Smooth muscle cell (in vitro differentiated cells): Measurements from ENCODE around the gene CHST8. TPM values are rescaled to one million over a fixed set of nuclear protein-coding genes. Genes with fewer than 3 reads are reported as not detected.

Experiments
- DNase-seq: peaks from one replicate; lab custom pipeline; 2025; ENCODE audit not compliant: unreplicated experiment; lab: John Stamatoyannopoulos, UW
- H2AFZ ChIP-seq: fragments of 200-600 bp; sonication (generic); 2 replicates; pipeline ENCODE4 v1.6.0; 2016; ENCODE audit warnings: antibody characterized with exemption, low read depth, mild to moderate bottlenecking
- H3F3A ChIP-seq: fragments of 200-600 bp; sonication (generic); 2 replicates; pipeline ENCODE4 v1.6.0; 2017; ENCODE audit warnings: antibody characterized with exemption, low read depth
- H3K27ac ChIP-seq: fragments of 200-600 bp; sonication (generic); 2 replicates; pipeline ENCODE4 v1.5.1; 2016; ENCODE audit warnings: low read depth, mild to moderate bottlenecking
- H3K27me3 ChIP-seq: fragments of 200-600 bp; sonication (generic); 2 replicates; pipeline ENCODE4 v1.6.1; 2016; ENCODE audit warnings: low read depth, mild to moderate bottlenecking
- H3K36me3 ChIP-seq: fragments of 200-600 bp; sonication (generic); 2 replicates; pipeline ENCODE4 v1.5.1; 2016; ENCODE audit warnings: low read depth
- H3K4me1 ChIP-seq: fragments of 200-600 bp; sonication (generic); 2 replicates; pipeline ENCODE4 v1.5.1; 2016; ENCODE audit warnings: low read depth
- H3K4me2 ChIP-seq: fragments of 200-600 bp; sonication (generic); 2 replicates; pipeline ENCODE4 v1.6.0; 2016; ENCODE audit warnings: mild to moderate bottlenecking
- H3K4me3 ChIP-seq: fragments of 200-600 bp; sonication (generic); 2 replicates; pipeline ENCODE4 v1.5.1; 2016; ENCODE audit warnings: mild to moderate bottlenecking
- H3K79me2 ChIP-seq: fragments of 200-600 bp; sonication (generic); 2 replicates; pipeline ENCODE4 v1.6.0; 2016; ENCODE audit warnings: low read depth, mild to moderate bottlenecking
- H3K9ac ChIP-seq: fragments of 200-600 bp; sonication (generic); 2 replicates; pipeline ENCODE4 v1.6.0; 2016; ENCODE audit warnings: low read depth
- H3K9me3 ChIP-seq: fragments of 200-600 bp; sonication (generic); replicated peaks from 2 replicates; pipeline ENCODE4 v1.5.1; 2016; ENCODE audit warnings: low read depth
- H4K20me1 ChIP-seq: fragments of 200-600 bp; sonication (generic); 2 replicates; pipeline ENCODE4 v1.6.0; 2016; ENCODE audit warnings: low read depth
- CTCF ChIP-seq: fragments of 200-600 bp; sonication (generic); IDR thresholded peaks from 2 replicates; pipeline ENCODE4 v1.5.1; 2017; ENCODE audit warnings: borderline replicate concordance, mild to moderate bottlenecking, antibody characterized with exemption; ENCODE audit not compliant: insufficient read depth, poor library complexity, severe bottlenecking
- WGBS: methylation state at CpG from one replicate; pipeline ENCODE4 v1.1.7; 2016; ENCODE audit warnings: low lambda C conversion rate; 5-methylcytosine and 5-hydroxymethylcytosine counted together
- polyA plus RNA-seq: library from polyadenylated mRNA; unstranded; fragments of >200 nt; fragmentation: Nextera tagmentation; extraction: Ambion mirVana; gene quantifications from 2 replicates; pipeline ENCODE4 v1.2.1, GENCODE V29; 2016
- total RNA-seq: library from RNA; depleted of rRNA; stranded (reverse); fragments of >200 nt; gene quantifications from 2 replicates; pipeline ENCODE4 v1.2.3, GENCODE V29; 2014

Gene CHST8
- total and polyA plus RNA-seq, 2 experiments from 2014 or later, result not detected

- Histone ChIP-seq H3F3A (no peaks in the 10 kb centered on the region), H3K79me2 (no peaks in the 10 kb centered on the region), H3K27me3 (peaks cover 14% of the 10 kb centered on the region), H3K4me2 (no peak overlapping the region), H3K4me3 (no peak overlapping the region), H3K36me3 (no peaks in the 10 kb centered on the region), H3K4me1 (no peaks in the 10 kb centered on the region), H4K20me1 (no peaks in the 10 kb centered on the region), H3K9ac (no peak overlapping the region), H3K9me3 (no peaks in the 10 kb centered on the region), H2AFZ (no peak overlapping the region), H3K27ac (no peak overlapping the region)
- WGBS, result 73% methylated on average over 3 of the region's 3 CpGs
- no peak for DNase-seq
- no peak for TF ChIP-seq CTCF
Observed at GRCh38 chr19:33681081-33681680, 59.4 kb downstream of the CHST8 start.

- H3K27ac ChIP-seq, result no peak overlapping the region
- H3F3A ChIP-seq, result no peaks in the 10 kb centered on the region
- no peaks in the 10 kb centered on the region for H3K79me2 ChIP-seq
- no peak overlapping the region for H3K4me2 ChIP-seq
- H3K4me3 ChIP-seq, result no peak overlapping the region
- no peaks in the 10 kb centered on the region for H4K20me1 ChIP-seq
- no peaks in the 10 kb centered on the region for H3K36me3 ChIP-seq
- DNase-seq, result peak; percentile 4
- peaks cover 14% of the 10 kb centered on the region for H3K27me3 ChIP-seq
- TF ChIP-seq CTCF, result no peak
- no peaks in the 10 kb centered on the region for H3K4me1 ChIP-seq
- 19% methylated on average over 24 of the region's 24 CpGs for WGBS
- no peak overlapping the region for H3K9ac ChIP-seq
- H3K9me3 ChIP-seq, result no peaks in the 10 kb centered on the region
- H2AFZ ChIP-seq, result no peak overlapping the region
Observed at GRCh38 chr19:33683881-33684537, 62.3 kb downstream of the CHST8 start.

- no peaks in the 10 kb centered on the region for H3K79me2 ChIP-seq
- H3K36me3 ChIP-seq, result no peaks in the 10 kb centered on the region
- H3F3A ChIP-seq, result no peaks in the 10 kb centered on the region
- H3K4me1 ChIP-seq, result no peaks in the 10 kb centered on the region
- H3K4me3 ChIP-seq, result no peak overlapping the region
- no peak for DNase-seq
- H4K20me1 ChIP-seq, result no peaks in the 10 kb centered on the region
- WGBS, result 50% methylated on average over 39 of the region's 42 CpGs
- H3K4me2 ChIP-seq, result no peak overlapping the region
- H2AFZ ChIP-seq, result no peak overlapping the region
- H3K9me3 ChIP-seq, result no peaks in the 10 kb centered on the region
- H3K27me3 ChIP-seq, result peaks cover 14% of the 10 kb centered on the region
- H3K27ac ChIP-seq, result no peak overlapping the region
- no peak overlapping the region for H3K9ac ChIP-seq
- no peak for TF ChIP-seq CTCF
Observed at GRCh38 chr19:33684538-33685232, 62.9 kb downstream of the CHST8 start.
